Measurements from ENCODE around the gene PCDHB16.
"Not testable (repeated sequence)": the region's sequence is repeated elsewhere in the genome, so short reads cannot be mapped to it uniquely, and the experiment has no call there.

Gene PCDHB16

DNA sequence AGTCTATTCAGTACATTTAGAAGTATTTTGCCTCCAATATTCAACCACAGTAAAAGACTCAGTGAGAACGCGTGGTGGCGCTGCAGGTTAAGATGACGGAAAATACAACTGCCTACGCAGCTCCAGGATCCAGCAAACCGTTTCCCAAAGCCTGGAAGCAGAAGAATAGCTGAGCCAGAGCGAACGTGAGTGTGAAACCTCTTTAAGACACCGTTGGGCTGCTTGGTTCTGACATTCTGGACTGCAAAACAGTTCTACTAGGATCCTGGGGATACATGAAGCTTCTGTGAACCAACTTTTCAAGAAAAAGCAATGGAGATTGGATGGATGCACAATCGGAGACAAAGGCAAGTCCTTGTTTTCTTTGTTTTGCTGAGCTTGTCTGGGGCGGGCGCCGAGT is at the start of gene PCDHB16:
TSS of gene PCDHB16 (plus strand) at position 140 of the 400 bp plus-strand sequence. CDS start at position 313, 173 bp downstream.
- DNase-seq = peak in 1 of 2 donors; percentile 6

GRCh38 chr5:141135030-141135717 is 47.0 kb upstream of the PCDHB16 start, which contains the start of gene PCDHB5:
Gene PCDHB5, plus strand, starts transcription at chr5:141135206. Its CDS starts 229 bp downstream, at chr5:141135435.
- DNase-seq = no peak

GRCh38 chr5:141135718-141136266 is 46.4 kb upstream of the PCDHB16 start:
- DNase-seq = no peak

- not testable (repeated sequence) for DNase-seq
Measured at GRCh38 chr5:141137346-141137745, 44.8 kb upstream of the PCDHB16 start.

DNA sequence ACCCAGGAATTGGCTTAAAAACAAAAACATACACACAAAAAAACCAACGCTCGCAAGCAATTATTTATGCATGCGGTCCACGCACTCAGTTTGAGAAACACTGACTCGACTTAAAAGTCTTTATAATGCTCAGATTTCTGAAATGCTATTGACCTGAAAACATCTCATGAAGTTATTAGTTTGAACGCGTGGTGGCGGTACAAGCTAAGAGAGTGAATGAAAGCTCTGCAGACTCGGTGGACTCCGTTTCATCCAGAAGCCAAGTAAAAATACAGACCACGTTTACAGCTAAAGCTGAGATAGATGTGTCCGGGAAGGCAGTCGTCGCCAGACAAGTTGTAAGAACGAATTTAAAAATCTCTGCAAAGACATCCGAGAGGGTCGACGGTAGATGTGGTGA is 32.4 kb upstream of the PCDHB16 start, which contains the start of gene PCDHB6:
TSS of gene PCDHB6 (plus strand) at position 246 of the 400 bp plus-strand sequence. CDS start 201 bp downstream, outside the sequence.
- DNase-seq = no peak

DNA sequence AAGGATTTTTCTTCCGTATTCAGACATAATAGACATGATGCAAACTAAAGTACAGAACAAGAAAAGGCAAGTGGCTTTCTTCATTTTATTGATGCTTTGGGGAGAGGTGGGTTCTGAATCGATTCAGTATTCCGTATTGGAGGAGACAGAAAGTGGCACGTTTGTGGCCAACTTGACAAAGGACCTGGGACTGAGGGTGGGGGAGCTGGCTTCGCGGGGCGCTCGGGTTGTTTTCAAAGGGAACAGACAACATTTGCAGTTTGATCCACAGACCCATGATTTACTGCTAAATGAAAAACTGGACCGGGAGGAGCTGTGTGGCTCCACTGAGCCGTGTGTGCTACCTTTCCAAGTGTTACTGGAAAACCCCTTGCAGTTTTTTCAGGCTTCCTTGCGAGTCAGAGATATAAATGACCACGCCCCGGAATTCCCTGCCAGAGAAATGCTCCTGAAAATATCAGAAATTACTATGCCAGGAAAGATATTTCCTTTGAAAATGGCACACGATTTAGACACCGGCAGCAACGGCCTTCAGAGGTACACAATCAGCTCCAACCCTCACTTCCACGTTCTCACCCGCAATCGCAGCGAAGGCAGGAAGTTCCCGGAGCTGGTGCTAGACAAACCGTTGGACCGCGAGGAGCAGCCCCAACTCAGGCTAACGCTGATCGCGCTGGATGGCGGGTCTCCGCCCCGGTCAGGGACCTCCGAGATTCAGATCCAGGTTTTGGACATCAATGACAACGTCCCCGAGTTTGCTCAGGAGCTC is 31.8 kb upstream of the PCDHB16 start:
- DNase-seq = no peak

DNA sequence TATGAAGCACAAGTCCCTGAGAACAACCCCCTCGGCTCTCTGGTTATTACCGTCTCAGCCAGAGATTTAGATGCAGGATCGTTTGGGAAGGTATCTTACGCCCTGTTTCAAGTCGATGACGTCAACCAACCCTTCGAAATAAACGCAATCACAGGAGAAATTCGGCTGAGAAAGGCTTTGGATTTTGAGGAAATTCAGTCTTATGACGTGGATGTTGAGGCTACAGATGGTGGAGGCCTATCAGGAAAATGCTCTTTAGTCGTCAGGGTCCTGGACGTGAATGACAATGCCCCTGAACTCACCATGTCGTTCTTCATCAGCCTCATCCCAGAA is 31.2 kb upstream of the PCDHB16 start:
- no peak for DNase-seq

GRCh38 chr5:141151632-141152031 is 30.6 kb upstream of the PCDHB16 start:
- not testable (repeated sequence) for DNase-seq

DNA sequence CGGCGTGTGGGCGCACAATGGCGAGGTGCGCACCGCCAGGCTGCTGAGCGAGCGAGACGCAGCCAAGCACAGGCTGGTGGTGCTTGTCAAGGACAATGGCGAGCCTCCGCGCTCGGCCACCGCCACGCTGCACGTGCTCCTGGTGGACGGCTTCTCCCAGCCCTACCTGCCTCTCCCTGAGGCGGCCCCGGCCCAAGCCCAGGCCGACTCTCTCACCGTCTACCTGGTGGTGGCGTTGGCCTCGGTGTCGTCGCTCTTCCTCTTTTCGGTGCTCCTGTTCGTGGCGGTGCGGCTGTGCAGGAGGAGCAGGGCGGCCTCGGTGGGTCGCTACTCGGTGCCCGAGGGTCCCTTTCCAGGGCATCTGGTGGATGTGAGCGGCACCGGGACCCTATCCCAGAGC is 30.1 kb upstream of the PCDHB16 start:
- DNase-seq = not testable (repeated sequence)

DNA sequence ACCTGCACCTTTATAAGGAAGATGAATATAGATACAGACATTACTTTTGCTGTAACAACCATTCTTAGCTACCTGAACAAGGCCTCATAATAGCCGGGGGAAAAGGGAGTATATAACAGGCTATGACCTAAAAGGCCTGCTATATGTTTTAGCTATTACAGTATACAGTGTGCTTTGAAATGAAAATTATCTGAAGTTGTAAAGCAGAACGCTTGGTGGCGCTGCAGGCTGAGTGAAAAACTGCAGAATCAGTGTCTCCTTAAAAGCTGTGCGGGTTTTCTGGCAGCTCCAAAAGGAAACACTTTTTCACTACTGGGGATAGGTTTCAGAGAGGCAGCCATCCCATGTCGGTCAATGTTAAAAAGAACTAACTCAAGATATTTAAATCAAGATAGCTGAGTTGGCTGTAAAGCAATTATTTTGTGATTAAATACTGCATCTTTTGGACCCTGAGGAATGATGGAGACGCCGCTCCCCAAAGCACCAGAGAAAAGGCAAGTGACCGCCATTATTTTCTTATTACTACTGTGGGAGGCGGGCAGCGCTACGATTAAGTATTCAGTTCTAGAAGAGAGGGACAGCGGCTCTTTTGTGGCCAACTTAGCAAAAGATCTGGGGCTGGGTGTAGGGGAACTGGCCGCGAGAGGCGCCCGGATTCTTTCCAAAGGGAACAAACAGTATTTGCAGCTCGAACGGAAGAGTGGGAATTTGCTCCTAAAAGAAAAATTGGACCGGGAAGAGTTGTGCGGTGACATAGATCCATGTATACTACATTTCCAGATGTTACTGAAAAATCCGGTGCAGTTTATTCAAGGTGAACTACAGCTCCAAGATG is 26.4 kb upstream of the PCDHB16 start:
- no peak for DNase-seq

GRCh38 chr5:141157356-141157755 is 24.8 kb upstream of the PCDHB16 start:
- DNase-seq = not testable (repeated sequence)

GRCh38 chr5:141157901-141158300 is 24.3 kb upstream of the PCDHB16 start:
- not testable (repeated sequence) for DNase-seq

- peak in 1 of 2 donors; percentile 21 for DNase-seq
Measured at GRCh38 chr5:141172381-141173204, 9.6 kb upstream of the PCDHB16 start, which contains the start of gene PCDHB7. Gene PCDHB7, plus strand, starts transcription at chr5:141172644. Its CDS starts 192 bp downstream, at chr5:141172836.

DNA sequence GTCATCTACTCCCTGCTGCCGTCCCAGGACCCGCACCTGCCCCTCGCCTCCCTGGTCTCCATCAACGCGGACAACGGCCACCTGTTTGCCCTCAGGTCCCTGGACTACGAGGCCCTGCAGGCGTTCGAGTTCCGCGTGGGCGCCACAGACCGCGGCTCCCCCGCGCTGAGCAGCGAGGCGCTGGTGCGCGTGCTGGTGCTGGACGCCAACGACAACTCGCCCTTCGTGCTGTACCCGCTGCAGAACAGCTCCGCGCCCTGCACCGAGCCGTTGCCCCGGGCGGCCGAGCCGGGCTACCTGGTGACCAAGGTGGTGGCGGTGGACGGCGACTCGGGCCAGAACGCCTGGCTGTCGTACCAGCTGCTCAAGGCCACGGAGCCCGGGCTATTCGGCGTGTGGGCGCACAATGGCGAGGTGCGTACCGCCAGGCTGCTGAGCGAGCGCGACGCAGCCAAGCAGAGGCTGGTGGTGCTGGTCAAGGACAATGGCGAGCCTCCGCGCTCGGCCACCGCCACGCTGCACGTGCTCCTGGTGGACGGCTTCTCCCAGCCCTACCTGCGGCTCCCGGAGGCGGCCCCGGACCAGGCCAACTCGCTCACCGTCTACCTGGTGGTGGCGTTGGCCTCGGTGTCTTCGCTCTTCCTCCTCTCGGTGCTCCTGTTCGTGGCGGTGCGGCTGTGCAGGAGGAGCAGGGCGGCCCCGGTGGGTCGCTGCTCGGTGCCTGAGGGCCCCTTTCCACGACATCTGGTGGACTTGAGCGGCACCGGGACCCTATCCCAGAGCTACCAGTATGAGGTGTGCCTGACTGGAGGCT is 7.7 kb upstream of the PCDHB16 start:
- DNase-seq = not testable (repeated sequence)

DNA sequence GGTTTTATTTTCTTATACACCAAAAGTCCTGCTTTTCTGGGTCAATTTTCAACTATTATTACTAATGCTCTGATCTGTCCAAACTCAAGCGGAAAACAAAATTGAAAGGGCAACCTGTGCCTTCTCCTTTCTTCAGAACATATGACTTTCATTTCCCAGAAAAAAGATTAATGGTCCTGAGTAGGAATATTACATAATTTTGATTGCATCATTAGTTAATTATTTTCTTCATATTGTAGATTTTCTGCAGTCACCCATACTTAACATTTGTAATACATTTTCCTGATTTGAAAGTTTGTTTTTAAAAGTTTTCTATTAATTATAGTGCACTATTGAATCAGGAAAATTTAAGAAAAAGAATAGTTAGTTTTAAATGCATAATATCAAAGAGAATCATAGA is 6.3 kb upstream of the PCDHB16 start:
- DNase-seq = no peak

GRCh38 chr5:141177577-141178191 is 4.5 kb upstream of the PCDHB16 start, which contains the start of gene PCDHB8:
Gene PCDHB8, plus strand, starts transcription at chr5:141177790. Its CDS starts 245 bp downstream, at chr5:141178035.
- DNase-seq = not testable (repeated sequence)

DNA sequence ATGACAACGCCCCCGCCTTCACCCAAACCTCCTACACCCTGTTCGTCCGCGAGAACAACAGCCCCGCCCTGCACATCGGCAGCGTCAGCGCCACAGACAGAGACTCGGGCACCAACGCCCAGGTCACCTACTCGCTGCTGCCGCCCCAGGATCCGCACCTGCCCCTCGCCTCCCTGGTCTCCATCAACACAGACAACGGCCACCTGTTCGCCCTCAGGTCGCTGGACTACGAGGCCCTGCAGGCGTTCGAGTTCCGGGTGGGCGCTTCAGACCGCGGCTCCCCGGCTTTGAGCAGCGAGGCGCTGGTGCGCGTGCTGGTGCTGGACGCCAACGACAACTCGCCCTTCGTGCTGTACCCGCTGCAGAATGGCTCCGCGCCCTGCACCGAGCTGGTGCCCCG is 2.8 kb upstream of the PCDHB16 start:
- DNase-seq = not testable (repeated sequence)

- DNase-seq = not testable (repeated sequence)
Measured at GRCh38 chr5:141179876-141180275, 2.3 kb upstream of the PCDHB16 start.

GRCh38 chr5:141180313-141180712 is 1.9 kb upstream of the PCDHB16 start:
- DNase-seq = no peak

Data from hippocampal formation (tissue), 2 donors.